ENCODE data around the gene ATG101.

The ATG101 gene

GRCh38 chr12:52050116-52050757 lies 19.5 kb upstream of the ATG101 start:
- H3K4me3 ChIP-seq (ENCODE audit: low read length) = peak overlapping the region; percentile 54; the same call in 1 of the 2 replicates
- TF ChIP-seq ZNF274 (IDR thresholded peaks at IDR 0.05; ENCODE audit: low read depth, low read length) = no peak

- no peak for TF ChIP-seq ZNF274 (IDR thresholded peaks at IDR 0.05; ENCODE audit: low read depth, low read length)
Measured at GRCh38 chr12:52050758-52051541, 18.8 kb upstream of the ATG101 start, which contains the start of gene NR4A1. Gene NR4A1 (plus strand): TSS chr12:52051442. CDS start chr12:52054329, 2,887 bp downstream.

GRCh38 chr12:52052468-52053186 lies 17.2 kb upstream of the ATG101 start:
- TF ChIP-seq ZNF274 (IDR thresholded peaks at IDR 0.05; ENCODE audit: low read depth, low read length) = no peak
- H3K4me3 ChIP-seq (ENCODE audit: low read length) = no peak overlapping the region; the same call in 1 of the 2 replicates

More at GRCh38 chr12:52050758-52051541, 18.8 kb upstream of the ATG101 start, which contains the start of gene NR4A1:
- peak within 1 kb of the TSS; percentile 54; the same call in 1 of the 2 replicates for H3K4me3 ChIP-seq (ENCODE audit: low read length)

GRCh38 chr12:52053536-52054209 lies 16.1 kb upstream of the ATG101 start:
- no peak overlapping the region for H3K4me3 ChIP-seq (ENCODE audit: low read length)
- no peak for TF ChIP-seq ZNF274 (IDR thresholded peaks at IDR 0.05; ENCODE audit: low read depth, low read length)

- no peak for TF ChIP-seq ZNF274 (IDR thresholded peaks at IDR 0.05; ENCODE audit: low read depth, low read length)
- no peak overlapping the region for H3K4me3 ChIP-seq (ENCODE audit: low read length)
Measured at GRCh38 chr12:52054231-52054832, 15.4 kb upstream of the ATG101 start.

GRCh38 chr12:52054833-52055730 lies 14.7 kb upstream of the ATG101 start:
- TF ChIP-seq ZNF274 (IDR thresholded peaks at IDR 0.05; ENCODE audit: low read depth, low read length) = no peak
- H3K4me3 ChIP-seq (ENCODE audit: low read length) = no peak overlapping the region

GRCh38 chr12:52055731-52056711 lies 13.8 kb upstream of the ATG101 start:
- no peak for TF ChIP-seq ZNF274 (IDR thresholded peaks at IDR 0.05; ENCODE audit: low read depth, low read length)
- no peak overlapping the region for H3K4me3 ChIP-seq (ENCODE audit: low read length)

- no peak overlapping the region for H3K4me3 ChIP-seq (ENCODE audit: low read length)
- TF ChIP-seq ZNF274 (IDR thresholded peaks at IDR 0.05; ENCODE audit: low read depth, low read length) = no peak
Measured at GRCh38 chr12:52056801-52057637, 12.8 kb upstream of the ATG101 start.

- no peak for TF ChIP-seq ZNF274 (IDR thresholded peaks at IDR 0.05; ENCODE audit: low read depth, low read length)
- no peak overlapping the region for H3K4me3 ChIP-seq (ENCODE audit: low read length)
Measured at GRCh38 chr12:52057638-52058576, 11.9 kb upstream of the ATG101 start.
